Mesodermal cell (in vitro differentiated cells): ENCODE measurements around the gene STX16.

Source experiments
- H3K27ac ChIP-seq: 2 replicates; pipeline ENCODE4 v1.7.0; 2013; ENCODE audit warnings: mild to moderate bottlenecking, low read depth, low read length, moderate library complexity; ENCODE audit not compliant: severe bottlenecking
- H3K36me3 ChIP-seq: 2 replicates; pipeline ENCODE4 v1.7.1; 2013; ENCODE audit warnings: mild to moderate bottlenecking, low read length, moderate library complexity; ENCODE audit not compliant: control insufficient read depth, insufficient read depth
- H3K4me1 ChIP-seq: one replicate; pipeline ENCODE4 v1.7.1; 2013; ENCODE audit warnings: mild to moderate bottlenecking, low read length; ENCODE audit not compliant: insufficient read depth, control insufficient read depth, poor library complexity, severe bottlenecking
- H3K4me3 ChIP-seq: 2 replicates; pipeline ENCODE4 v1.7.0; 2013; ENCODE audit warnings: low read length, control low read depth, mild to moderate bottlenecking; ENCODE audit not compliant: insufficient read depth, poor library complexity, severe bottlenecking; ENCODE audit errors: extremely low read depth
- H3K9me3 ChIP-seq: 2 replicates; pipeline ENCODE4 v1.7.1; 2013; ENCODE audit warnings: mild to moderate bottlenecking, low read length, moderate library complexity; ENCODE audit not compliant: control insufficient read depth
- WGBS, 2 experiments: methylation state at CpG; one replicate each; pipeline ENCODE4 v1.1.5; 2013; ENCODE audit warnings: missing lambda C conversion rate in 2 of 2; ENCODE audit not compliant: insufficient coverage in 2 of 2; 5-methylcytosine and 5-hydroxymethylcytosine counted together

STX16 gene

GRCh38 chr20:58657986-58658385, 6.9 kb downstream of the STX16 start:
- Histone ChIP-seq H3K36me3 (peaks cover 36% of the 10 kb centered on the region), H3K4me3 (no peak overlapping the region), H3K4me1 (peaks cover 13% of the 10 kb centered on the region), H3K27ac (no peak overlapping the region), H3K9me3 (no peaks in the 10 kb centered on the region)
- 73 to 91% methylated on average over 3 to 4 of the region's 4 CpGs for WGBS, 2 experiments

GRCh38 chr20:58658760-58659159, 7.7 kb downstream of the STX16 start:
- no peak overlapping the region for H3K4me3 ChIP-seq

GRCh38 chr20:58659841-58660240, 8.8 kb downstream of the STX16 start:
- peaks cover 7% of the 10 kb centered on the region for H3K4me1 ChIP-seq
- 74 to 95% methylated on average over 3 of the region's 3 CpGs for WGBS, 2 experiments
- H3K9me3 ChIP-seq: no peaks in the 10 kb centered on the region
- peaks cover 47% of the 10 kb centered on the region for H3K36me3 ChIP-seq
- no peak overlapping the region for H3K4me3 ChIP-seq
- no peak overlapping the region for H3K27ac ChIP-seq

More at GRCh38 chr20:58658760-58659159, 7.7 kb downstream of the STX16 start:
- 100% methylated on average over 2 of the region's 4 CpGs; no CpG with 5 or more reads in 1 of the 2 experiments for WGBS, 2 experiments
- no peaks in the 10 kb centered on the region for H3K9me3 ChIP-seq
- peaks cover 7% of the 10 kb centered on the region for H3K4me1 ChIP-seq
- no peak overlapping the region for H3K27ac ChIP-seq
- peaks cover 43% of the 10 kb centered on the region for H3K36me3 ChIP-seq

- peaks cover 49% of the 10 kb centered on the region for H3K36me3 ChIP-seq
- WGBS, 2 experiments: 95 to 96% methylated on average over 11 to 13 of the region's 14 CpGs
These were observed 9.9 kb downstream of the STX16 start for GRCh38 chr20:58660855-58661597.

GRCh38 chr20:58661598-58662473, 10.8 kb downstream of the STX16 start:
- no peak overlapping the region for H3K4me3 ChIP-seq
- peaks cover 55% of the 10 kb centered on the region for H3K36me3 ChIP-seq
- 88 to 91% methylated on average over 7 to 11 of the region's 12 CpGs for WGBS, 2 experiments

More at GRCh38 chr20:58660855-58661597, 9.9 kb downstream of the STX16 start:
- Histone ChIP-seq H3K4me3 (no peak overlapping the region), H3K9me3 (no peaks in the 10 kb centered on the region), H3K4me1 (no peaks in the 10 kb centered on the region), H3K27ac (no peak overlapping the region)

GRCh38 chr20:58664331-58664730, 13.2 kb downstream of the STX16 start:
- no CpG with 5 or more reads among the region's 2 CpGs for WGBS, 2 experiments
- H3K4me3 ChIP-seq: no peak overlapping the region
- H3K9me3 ChIP-seq: no peaks in the 10 kb centered on the region
- peaks cover 74% of the 10 kb centered on the region for H3K36me3 ChIP-seq
- H3K4me1 ChIP-seq: no peaks in the 10 kb centered on the region
- no peak overlapping the region for H3K27ac ChIP-seq

More at GRCh38 chr20:58661598-58662473, 10.8 kb downstream of the STX16 start:
- Histone ChIP-seq H3K27ac (no peak overlapping the region), H3K9me3 (no peaks in the 10 kb centered on the region), H3K4me1 (no peaks in the 10 kb centered on the region)

GRCh38 chr20:58664883-58665282, 13.8 kb downstream of the STX16 start:
- peaks cover 78% of the 10 kb centered on the region for H3K36me3 ChIP-seq
- 96% methylated on average over 4 to 5 of the region's 5 CpGs for WGBS, 2 experiments

GRCh38 chr20:58665606-58666005, 14.5 kb downstream of the STX16 start:
- H3K27ac ChIP-seq: no peak overlapping the region
- 90 to 91% methylated on average over 10 to 11 of the region's 11 CpGs for WGBS, 2 experiments
- no peaks in the 10 kb centered on the region for H3K4me1 ChIP-seq
- H3K4me3 ChIP-seq: no peak overlapping the region
- H3K9me3 ChIP-seq: no peaks in the 10 kb centered on the region
- H3K36me3 ChIP-seq: peaks cover 80% of the 10 kb centered on the region

More at GRCh38 chr20:58664883-58665282, 13.8 kb downstream of the STX16 start:
- no peaks in the 10 kb centered on the region for H3K4me1 ChIP-seq
- no peak overlapping the region for H3K4me3 ChIP-seq
- no peak overlapping the region for H3K27ac ChIP-seq
- H3K9me3 ChIP-seq: no peaks in the 10 kb centered on the region

GRCh38 chr20:58666702-58667101, 15.6 kb downstream of the STX16 start:
- Histone ChIP-seq H3K9me3 (no peaks in the 10 kb centered on the region), H3K36me3 (peaks cover 76% of the 10 kb centered on the region), H3K4me1 (no peaks in the 10 kb centered on the region), H3K4me3 (no peak overlapping the region), H3K27ac (no peak overlapping the region)
- WGBS, 2 experiments: no CpG with 5 or more reads among the region's 7 CpGs

- Histone ChIP-seq H3K4me1 (no peaks in the 10 kb centered on the region), H3K27ac (no peak overlapping the region), H3K4me3 (no peak overlapping the region), H3K9me3 (no peaks in the 10 kb centered on the region), H3K36me3 (peaks cover 75% of the 10 kb centered on the region)
- WGBS, 2 experiments: 90 to 96% methylated on average over 3 of the region's 5 CpGs
These were observed 16.9 kb downstream of the STX16 start for GRCh38 chr20:58667975-58668374.
